Retinal pigment epithelial cell (primary cell): ENCODE results near the gene LAMC3.

ENCODE experiments used
- DNase-seq: peaks from one replicate; pipeline ENCODE4 v3.0.0-alpha.2; 2010; ENCODE audit warnings: low read depth
- H3K4me3 ChIP-seq: 2 replicates; pipeline ENCODE4 v1.5.1; 2011; ENCODE audit warnings: mild to moderate bottlenecking, low read length, control low read depth, moderate library complexity
- TF ChIP-seq, protein P1 (sequence below): conservative IDR thresholded peaks from 2 replicates; pipeline ENCODE4 v1.5.1; 2011; ENCODE audit warnings: low read depth, low read length, control low read depth, inconsistent platforms

LAMC3 gene

GRCh38 chr9:130983970-130984369 lies 25.0 kb upstream of the LAMC3 start:
- DNase-seq, result no peak
- TF ChIP-seq, protein P1, sequence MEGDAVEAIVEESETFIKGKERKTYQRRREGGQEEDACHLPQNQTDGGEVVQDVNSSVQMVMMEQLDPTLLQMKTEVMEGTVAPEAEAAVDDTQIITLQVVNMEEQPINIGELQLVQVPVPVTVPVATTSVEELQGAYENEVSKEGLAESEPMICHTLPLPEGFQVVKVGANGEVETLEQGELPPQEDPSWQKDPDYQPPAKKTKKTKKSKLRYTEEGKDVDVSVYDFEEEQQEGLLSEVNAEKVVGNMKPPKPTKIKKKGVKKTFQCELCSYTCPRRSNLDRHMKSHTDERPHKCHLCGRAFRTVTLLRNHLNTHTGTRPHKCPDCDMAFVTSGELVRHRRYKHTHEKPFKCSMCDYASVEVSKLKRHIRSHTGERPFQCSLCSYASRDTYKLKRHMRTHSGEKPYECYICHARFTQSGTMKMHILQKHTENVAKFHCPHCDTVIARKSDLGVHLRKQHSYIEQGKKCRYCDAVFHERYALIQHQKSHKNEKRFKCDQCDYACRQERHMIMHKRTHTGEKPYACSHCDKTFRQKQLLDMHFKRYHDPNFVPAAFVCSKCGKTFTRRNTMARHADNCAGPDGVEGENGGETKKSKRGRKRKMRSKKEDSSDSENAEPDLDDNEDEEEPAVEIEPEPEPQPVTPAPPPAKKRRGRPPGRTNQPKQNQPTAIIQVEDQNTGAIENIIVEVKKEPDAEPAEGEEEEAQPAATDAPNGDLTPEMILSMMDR, result no peak
- H3K4me3 ChIP-seq, result no peak overlapping the region

DNA sequence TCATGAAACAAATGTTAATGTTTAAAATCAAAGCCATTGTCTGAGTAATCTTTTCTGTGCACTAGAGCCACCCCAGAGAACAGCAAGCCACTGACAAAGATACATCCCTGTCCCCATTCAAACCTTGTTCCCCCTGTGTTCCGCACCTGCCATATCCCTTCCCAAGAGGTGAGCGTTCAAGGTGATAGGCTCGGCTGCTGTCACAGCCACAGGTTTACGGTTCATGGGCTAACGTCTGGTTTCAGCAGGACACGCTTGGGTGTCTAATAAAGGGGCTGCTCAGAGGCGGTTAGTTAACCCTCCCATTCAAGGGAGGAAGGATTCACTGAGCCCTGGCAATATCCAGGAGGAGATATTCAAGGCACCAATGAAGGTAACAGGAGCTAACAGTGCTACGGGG lies 24.5 kb upstream of the LAMC3 start:
- no peak for DNase-seq
- no peak overlapping the region for H3K4me3 ChIP-seq
- TF ChIP-seq, protein P1, result no peak

DNA sequence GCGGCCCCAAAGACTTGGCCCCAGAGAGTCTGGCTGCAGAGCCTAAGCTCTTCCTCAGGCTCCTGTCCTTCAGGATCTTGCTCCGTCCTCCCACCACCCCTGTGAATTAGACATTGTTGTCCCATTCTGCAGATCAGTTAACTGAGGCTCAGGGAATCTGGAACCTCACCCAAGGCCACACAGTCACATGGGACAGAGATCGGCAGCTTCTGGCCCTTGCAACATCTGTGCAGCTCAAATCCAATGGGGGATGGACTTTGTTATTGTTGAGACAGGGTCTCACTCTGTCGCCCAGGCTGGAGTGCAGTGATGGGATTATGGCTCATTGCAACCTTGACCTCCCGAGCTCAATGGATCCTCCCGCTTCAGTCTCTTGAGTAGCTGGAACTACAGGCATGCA lies 23.9 kb upstream of the LAMC3 start:
- H3K4me3 ChIP-seq, result no peak overlapping the region
- no peak for DNase-seq
- TF ChIP-seq, protein P1, result no peak

DNA sequence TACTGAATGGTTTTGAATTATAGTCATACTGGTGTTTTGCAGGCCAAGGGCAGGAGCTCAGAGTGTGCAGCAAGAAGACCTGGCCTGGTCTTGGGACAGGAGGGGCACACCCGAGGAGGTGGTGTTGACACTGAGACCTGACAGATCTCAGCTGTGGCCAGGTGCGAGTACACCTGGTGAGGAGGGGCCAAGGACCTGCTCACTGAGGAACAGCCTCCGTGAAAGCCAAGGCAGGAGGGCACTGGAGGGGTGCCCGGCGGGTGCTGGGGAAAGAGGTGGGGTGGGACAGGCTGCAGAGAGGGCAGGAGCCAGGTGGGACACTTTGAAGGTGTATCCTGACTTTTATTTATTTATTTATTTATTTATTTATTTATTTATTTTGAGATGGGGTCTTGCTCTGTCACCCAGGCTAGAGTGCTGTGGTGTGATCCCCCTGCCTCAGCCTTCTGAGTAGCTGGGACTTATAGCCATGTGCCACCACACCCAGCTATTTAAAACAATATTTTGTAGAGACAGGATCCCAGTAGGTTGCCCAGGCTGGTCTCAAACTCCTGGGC lies 23.3 kb upstream of the LAMC3 start:
- TF ChIP-seq, protein P1, result no peak
- no peak overlapping the region for H3K4me3 ChIP-seq
- no peak for DNase-seq

DNA sequence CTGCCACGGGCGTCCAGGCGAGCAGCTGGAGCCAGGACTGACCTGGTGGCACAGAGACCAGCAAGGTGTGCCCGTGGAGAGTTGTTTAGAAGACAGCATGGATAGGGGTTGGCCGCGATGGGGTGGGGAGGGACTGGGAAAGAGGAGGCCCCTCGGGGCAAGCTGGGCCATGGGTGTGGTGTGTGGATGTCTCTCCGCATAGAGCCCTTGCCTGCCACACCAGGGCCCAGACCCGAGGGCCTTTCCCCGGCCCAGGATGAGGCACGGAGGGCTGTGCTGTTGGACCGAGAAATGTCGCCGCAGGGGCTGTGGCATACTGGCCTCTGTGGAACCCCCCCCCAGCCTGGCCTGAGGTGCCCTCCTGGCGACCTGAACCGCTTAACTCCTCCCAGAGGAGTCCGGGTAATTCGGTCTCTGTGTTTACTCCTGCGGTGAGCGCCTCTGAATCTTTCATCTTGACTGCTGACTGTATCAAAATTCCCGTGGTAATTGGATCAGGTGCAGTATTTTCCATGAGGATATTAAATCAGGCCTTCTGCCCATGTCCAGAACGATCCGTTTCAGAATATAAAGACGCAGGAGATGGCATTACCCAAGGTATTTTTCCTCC lies 22.5 kb upstream of the LAMC3 start:
- H3K4me3 ChIP-seq, result no peak overlapping the region
- peak; percentile 14 for DNase-seq
- TF ChIP-seq, protein P1, result no peak

DNA sequence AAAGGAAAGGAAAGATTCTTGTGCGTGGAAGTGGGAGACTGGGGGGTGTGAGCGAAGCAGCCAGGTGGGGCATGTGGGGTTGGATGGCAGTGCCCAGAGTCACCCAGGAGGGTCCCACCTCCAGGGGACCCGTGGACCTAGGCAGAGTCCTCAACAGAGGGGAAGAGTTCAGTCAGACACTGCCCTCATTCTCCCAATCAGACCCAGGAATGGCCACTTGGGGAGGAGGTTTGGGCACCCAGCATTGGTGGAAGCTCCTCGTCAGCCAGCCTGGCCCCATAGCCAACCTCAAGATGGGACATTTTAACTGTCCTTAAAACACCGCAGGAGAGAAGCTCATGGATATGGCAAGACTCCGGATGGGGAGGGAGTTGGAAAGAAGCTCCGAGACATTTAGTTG lies 21.9 kb upstream of the LAMC3 start:
- no peak for DNase-seq
- TF ChIP-seq, protein P1, result no peak
- H3K4me3 ChIP-seq, result no peak overlapping the region

DNA sequence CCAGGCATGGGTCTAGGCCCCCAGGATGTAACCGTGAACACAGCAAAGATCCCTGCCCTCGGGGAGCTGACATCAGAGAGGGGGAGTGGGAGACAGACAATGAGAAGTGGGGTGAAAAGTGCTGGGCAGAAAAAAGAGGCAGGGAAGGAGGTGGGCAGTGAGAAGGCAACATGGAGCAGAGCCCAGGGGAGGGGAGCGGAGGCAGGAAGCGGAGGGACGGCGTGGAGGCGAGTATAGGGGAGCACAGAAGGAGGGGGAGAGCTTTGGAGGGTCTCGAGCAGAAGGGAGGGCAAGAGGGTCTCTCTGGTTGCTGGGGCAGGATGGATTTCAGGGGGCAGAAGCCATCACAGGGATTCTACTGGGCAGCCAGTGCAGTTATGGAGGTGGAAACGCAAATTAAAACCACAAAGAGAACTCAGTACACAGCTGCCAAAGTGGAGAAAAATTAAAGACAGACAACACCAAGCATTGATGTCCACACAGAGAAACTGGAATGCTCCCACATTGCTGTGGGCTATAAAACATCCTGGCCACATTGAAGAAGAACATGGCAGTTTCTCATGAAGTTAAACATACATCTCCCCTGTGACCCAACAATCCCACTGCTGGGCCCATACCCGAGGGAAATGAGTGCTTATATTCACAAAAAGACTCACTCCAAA lies 21.1 kb upstream of the LAMC3 start:
- no peak for DNase-seq
- TF ChIP-seq, protein P1, result no peak
- H3K4me3 ChIP-seq, result no peak overlapping the region
